K562 (cell line): ENCODE measurements around the gene PLEKHA8.

Source experiments
- IRF2 ChIP-seq: sonication (generic); formaldehyde crosslinking; IDR thresholded peaks from 2 replicates; pipeline ENCODE4 v1.8.1; 2022; ENCODE audit warnings: mild to moderate bottlenecking, missing genetic modification reagents
- MIER1 ChIP-seq: fragments of 450-650 bp; IDR thresholded peaks from 2 replicates; pipeline ENCODE4 v1.6.1; 2016; ENCODE audit warnings: antibody characterized with exemption, mild to moderate bottlenecking, low read depth
- PHF21A ChIP-seq: fragments of 450-650 bp; IDR thresholded peaks from 2 replicates; pipeline ENCODE4 v1.6.1; 2017; ENCODE audit warnings: low read depth, borderline replicate concordance
- RAD21 ChIP-seq, 2 experiments: fragments of 250-450 bp in 1 of 2; fragments of 450-650 bp in 1 of 2; sonication (Bioruptor Pico) in 1 of 2; formaldehyde crosslinking in 1 of 2; IDR thresholded peaks in 1 of 2; conservative IDR thresholded peaks in 1 of 2; 2 replicates each; pipeline versions ENCODE4 v1.4.0 to v1.8.0; 2020 to 2022; ENCODE audit warnings: mild to moderate bottlenecking in 2 of 2, moderate library complexity in 1 of 2
- RFX5 ChIP-seq: IDR thresholded peaks from 2 replicates; pipeline ENCODE4 v1.6.1; 2011; ENCODE audit warnings: low read depth, mild to moderate bottlenecking, improper control_type of control experiment, low read length
- SMAD1 ChIP-seq: fragments of 150-350 bp; IDR thresholded peaks from 2 replicates; pipeline ENCODE4 v1.6.1; 2014; ENCODE audit warnings: low read length, low read depth; ENCODE audit not compliant: partially characterized antibody
- STAT5A ChIP-seq: IDR thresholded peaks from 2 replicates; pipeline ENCODE4 v1.6.1; 2012; ENCODE audit warnings: low read length, inconsistent platforms, borderline replicate concordance
- TBL1XR1 ChIP-seq, 2 experiments: IDR thresholded peaks; 2 replicates each; pipeline ENCODE4 v1.6.1; 2012; ENCODE audit warnings: improper control_type of control experiment in 2 of 2, low read length in 2 of 2, mild to moderate bottlenecking in 1 of 2
- ZKSCAN1 ChIP-seq: fragments of 150-350 bp; IDR thresholded peaks from 2 replicates; pipeline ENCODE4 v1.6.1; 2016; ENCODE audit warnings: low read depth, low read length

DNA sequence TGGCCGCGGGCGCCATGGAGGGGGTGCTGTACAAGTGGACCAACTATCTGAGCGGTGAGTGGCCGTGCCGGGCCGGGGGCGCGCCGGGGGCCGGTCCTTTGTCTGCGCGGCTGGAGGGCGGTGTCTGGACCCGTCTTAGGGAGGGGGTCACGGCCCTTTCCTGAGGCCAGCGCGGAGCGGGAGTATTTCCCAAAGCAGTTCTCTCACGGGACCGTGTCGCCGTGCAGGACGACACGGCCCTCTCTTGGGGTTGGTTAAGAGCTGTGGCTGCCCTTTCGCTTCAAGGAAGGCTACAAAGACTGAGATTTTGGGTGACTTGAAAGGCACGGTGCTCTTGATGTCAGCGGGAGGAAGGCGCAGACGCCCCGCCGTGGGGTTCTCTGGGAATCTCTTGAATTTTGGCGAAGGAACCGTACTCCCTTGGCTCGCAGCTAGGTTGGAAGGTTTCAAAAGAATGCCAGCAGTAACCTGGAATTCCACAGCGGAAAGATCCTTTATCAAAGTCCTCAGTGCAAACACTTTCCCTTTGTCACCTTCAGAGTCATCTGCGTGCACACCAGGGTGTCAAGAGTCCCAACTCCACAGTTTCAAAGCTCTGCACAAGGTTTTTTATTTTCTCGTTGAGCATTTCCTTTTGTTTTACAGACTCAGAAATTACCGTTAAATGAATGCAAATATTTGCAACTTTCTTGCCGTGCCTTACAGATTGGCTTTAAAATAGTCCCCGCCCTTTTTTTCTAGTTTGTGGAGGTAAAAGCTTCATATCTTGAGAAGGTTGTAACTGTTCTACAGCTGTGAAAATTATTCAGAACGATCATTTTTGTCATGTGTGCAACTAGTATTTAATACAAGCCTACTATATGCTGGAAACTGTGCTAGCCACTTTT lies 780 bp downstream of the PLEKHA8 start:
- TF ChIP-seq RAD21 (CRISPR knock-in tag; conservative IDR thresholded peaks at IDR 0.05 in 1 of 2, IDR thresholded peaks at IDR 0.05 in 1 of 2), result no peak
- no peak for TF ChIP-seq IRF2
- no peak for TF ChIP-seq TBL1XR1 (IDR thresholded peaks at IDR 0.05; ENCODE audit: low read length in 2 of 2)
- TF ChIP-seq STAT5A, result no peak
- peak; percentile 82 for TF ChIP-seq PHF21A
- no peak for TF ChIP-seq RFX5
- no peak for TF ChIP-seq ZKSCAN1
- TF ChIP-seq SMAD1, result no peak
- TF ChIP-seq MIER1, result no peak
